Thoracic aorta endothelial cell (primary cell): ENCODE data around the gene CSF3. TPM values are rescaled to one million over a fixed set of nuclear protein-coding genes. Genes with fewer than 3 reads are reported as not detected.
A peak's percentile ranks its signal among the peaks of the same experiment; 100 is the strongest.

Source experiments
- small RNA-seq: library from RNA; depleted of rRNA; stranded (forward); fragments of <200 nt; gene quantifications from one replicate; pipeline ENCODE3, GENCODE V24; 2012
- total RNA-seq: library from RNA; depleted of rRNA; stranded (reverse); fragments of >200 nt; gene quantifications from 2 replicates; pipeline ENCODE4 v1.2.3, GENCODE V29; 2012

CSF3 gene
- total RNA-seq = 0.80 and 8.0 TPM in 2 replicates

GRCh38 chr17:40015005-40015997 is at the start of gene CSF3:
CSF3 (plus strand) TSS chr17:40015440; CDS start chr17:40015475, 35 bp downstream.

DNA sequence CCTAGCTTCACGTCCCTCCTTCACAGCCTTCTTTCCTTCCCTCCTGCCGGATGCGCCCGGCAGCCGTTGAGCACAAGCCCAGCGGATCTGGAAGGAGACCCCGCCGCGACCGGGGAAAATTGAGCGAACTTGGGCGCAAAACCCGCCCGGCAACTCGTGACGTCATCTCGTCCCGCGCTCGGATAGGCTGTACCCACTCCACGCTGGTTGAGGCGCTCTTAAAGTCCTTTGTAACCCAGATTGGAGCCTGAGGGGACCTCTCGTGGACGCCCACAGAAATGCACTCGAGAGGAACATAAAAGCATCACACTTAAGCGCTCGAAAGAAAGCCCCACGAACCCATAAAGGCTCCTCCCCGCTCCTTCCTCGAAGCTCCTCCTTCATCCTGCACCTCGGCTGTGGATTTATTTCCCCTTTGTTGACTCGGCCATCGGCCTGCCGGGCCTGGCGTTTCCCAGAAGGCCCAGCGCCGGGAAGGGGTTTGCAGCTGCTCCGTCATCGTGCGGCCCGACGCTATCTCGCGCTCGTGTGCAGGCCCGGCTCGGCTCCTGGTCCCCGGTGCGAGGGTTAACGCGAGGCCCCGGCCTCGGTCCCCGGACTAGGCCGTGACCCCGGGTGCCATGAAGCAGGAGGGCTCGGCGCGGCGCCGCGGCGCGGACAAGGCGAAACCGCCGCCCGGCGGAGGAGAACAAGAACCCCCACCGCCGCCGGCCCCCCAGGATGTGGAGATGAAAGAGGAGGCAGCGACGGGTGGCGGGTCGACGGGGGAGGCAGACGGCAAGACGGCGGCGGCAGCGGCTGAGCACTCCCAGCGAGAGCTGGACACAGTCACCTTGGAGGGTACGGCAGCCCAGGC is 34.7 kb upstream of the CSF3 start, which contains the start of gene PSMD3:
TSS of gene PSMD3 (plus strand) at position 457 of the 856 bp plus-strand sequence. CDS start at position 621, 164 bp downstream.

DNA sequence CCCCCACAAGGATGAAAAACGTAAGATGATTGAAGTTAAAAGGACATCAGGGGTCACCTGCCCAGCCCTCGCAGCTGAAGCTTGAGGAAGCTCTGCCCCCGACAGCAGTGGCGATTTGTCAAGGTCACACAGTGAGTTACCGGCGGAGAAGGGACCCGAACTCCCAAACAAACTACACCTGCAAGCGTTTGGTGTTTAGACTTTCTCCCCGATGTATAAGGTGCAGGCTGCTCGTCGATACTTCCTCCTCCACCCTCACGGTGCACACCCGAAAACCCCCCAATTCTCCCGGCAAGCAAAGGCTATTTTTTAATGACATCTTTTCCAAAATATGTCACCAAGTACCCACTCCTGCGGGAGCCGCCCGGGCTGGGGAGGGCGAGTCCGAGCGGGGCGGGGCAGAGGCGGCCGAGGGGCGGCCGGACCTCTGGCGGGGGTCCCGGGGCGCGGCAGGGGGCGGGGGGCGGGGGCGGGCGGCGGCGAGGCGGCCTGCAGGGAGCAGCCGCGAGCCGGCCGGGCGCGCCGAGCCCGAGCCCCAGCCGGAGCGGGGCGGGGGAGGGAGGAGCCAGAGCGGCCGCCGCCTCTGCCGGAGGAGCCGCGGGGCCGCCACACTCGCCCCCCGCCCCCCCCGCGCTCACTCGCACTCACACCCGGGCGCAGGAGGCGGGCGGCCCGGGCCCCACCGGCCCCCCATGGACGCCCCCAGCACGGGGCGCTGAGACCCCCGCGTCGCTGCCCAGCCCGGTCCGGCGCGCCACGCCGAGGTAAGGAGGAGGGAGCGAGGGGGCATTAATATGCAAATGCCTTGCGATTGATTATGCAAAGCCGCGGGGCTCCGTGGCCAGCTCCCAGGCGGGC is 47.3 kb downstream of the CSF3 start, which contains the start of gene THRA:
TSS of gene THRA (plus strand) at position 637 of the 858 bp plus-strand sequence. CDS start 11,524 bp downstream, outside the sequence.

Small RNAs within 50 kb of the gene (small RNA-seq; reads per million reads assigned to genes)
- gene SNORD124 = 621 reads per million, percentile 99 among the genes with 10 or more reads in this experiment

Other genes starting within 250 kb of the CSF3 start
- gene IKZF3, start 151.1 kb upstream of the CSF3 start, total RNA-seq = not detected in 2 replicates
- gene ZPBP2, start 147.2 kb upstream of the CSF3 start, total RNA-seq = not detected in 2 replicates
- 3.9 and 4.0 TPM in 2 replicates for gene GSDMB, start 96.8 kb upstream of the CSF3 start, total RNA-seq
- gene ORMDL3, start 87.8 kb upstream of the CSF3 start, total RNA-seq = 14.9 and 19.3 TPM in 2 replicates
- not detected in 2 replicates for gene LRRC3C, start 87.7 kb upstream of the CSF3 start, total RNA-seq
- gene GSDMA, start 52.4 kb upstream of the CSF3 start, total RNA-seq = not detected in 2 replicates
- 125 and 151 TPM in 2 replicates for gene PSMD3, start 34.6 kb upstream of the CSF3 start, total RNA-seq
- gene MED24, start 39.0 kb downstream of the CSF3 start, total RNA-seq = 89.2 and 107 TPM in 2 replicates
- gene THRA, start 47.5 kb downstream of the CSF3 start, total RNA-seq = 16.0 and 23.8 TPM in 2 replicates
- 2.1 and 2.6 TPM in 2 replicates for gene NR1D1, start 85.1 kb downstream of the CSF3 start, total RNA-seq
- 88.1 and 101 TPM in 2 replicates for gene MSL1, start 106.5 kb downstream of the CSF3 start, total RNA-seq
- 61.0 and 67.9 TPM in 2 replicates for gene CASC3, start 125.1 kb downstream of the CSF3 start, total RNA-seq
- 3.2 and 3.8 TPM in 2 replicates for gene RAPGEFL1, start 162.0 kb downstream of the CSF3 start, total RNA-seq
- 12.4 and 14.2 TPM in 2 replicates for gene WIPF2, start 203.9 kb downstream of the CSF3 start, total RNA-seq